D341Med (cell line): Measurements from ENCODE around the gene ANKRD65.
"Not testable (repeated sequence)": the region's sequence is repeated elsewhere in the genome, so short reads cannot be mapped to it uniquely, and the experiment has no call there.

ENCODE experiments used
- DNase-seq: peaks from one replicate; pipeline ENCODE4 v3.0.0; 2012; ENCODE audit warnings: low spot score

Gene ANKRD65

DNA sequence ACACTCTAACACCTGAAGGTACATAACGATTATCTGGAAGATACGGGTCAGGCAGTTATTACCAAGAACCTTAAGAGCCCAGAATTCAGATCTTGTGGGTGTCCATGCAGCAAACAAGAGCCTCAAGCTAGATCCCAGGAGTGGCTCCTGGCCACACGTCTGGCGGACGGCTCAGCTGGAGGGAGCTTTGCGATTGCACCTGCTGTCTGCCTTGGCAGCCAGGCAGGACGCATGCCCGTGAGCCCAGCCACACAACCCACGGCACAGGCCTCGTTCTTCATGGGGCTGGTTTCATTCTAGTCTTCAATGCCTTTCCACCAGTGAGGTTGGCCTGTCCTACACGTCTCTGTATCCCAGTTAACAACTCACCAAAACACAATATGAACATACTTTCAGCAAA lies 27.6 kb downstream of the ANKRD65 start:
- no peak for DNase-seq

DNA sequence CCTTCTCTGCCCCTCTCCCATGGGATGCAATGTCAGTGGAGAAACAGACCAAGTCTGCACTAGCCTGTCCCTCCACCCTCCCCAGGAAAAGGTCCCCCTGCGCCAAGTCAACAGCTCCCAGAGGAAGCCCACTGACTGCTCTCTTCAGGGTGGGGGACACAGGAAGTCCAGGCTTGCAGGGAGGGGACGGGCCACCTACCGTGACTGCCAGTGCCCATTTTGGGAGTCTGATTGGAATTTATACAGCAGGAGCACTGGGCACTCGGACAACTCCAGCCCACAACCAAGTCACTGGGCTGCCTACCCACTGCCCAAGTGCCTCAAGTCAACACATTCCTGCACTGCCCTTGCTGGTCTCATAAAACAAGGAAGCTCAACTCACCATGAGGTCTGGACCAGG lies 28.1 kb downstream of the ANKRD65 start:
- DNase-seq, result no peak

DNA sequence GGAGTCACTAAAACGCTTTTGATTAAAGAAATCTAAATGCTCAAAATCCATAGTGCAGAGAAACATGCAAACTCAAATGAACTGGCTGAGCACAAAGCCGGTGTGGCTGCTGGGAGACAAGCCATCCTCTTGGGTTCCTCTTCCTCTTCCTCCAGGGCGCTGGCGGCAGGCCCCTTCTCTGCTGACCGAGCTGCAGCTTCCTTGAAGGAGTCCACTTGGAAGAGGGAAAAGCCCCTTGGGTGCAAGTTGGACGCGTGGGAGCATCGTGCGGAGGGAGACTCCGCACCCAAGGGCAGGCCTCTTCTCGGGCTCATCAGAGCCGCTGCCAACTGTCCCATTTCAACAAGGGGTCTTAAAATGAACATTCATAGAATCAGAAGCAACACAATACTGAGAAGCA lies 29.9 kb downstream of the ANKRD65 start:
- no peak for DNase-seq

DNA sequence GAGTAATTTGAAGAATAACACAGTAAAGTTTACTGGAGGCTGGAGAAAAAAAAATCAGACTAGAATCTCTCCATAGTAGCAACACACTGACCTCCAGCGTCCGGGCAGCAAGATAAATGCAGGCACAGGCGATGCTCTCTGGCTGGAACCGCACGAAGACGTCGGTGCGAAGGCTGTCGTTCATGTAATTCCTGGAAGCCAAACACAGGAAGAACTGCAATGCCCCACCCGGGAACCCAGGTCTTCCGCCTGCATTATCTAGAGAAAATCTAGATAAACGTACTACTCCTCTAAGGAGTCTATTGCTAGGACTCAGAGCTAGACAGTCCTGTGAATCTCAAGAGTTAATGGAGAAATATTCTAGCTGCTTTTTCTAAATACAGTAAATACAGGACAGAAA lies 30.4 kb downstream of the ANKRD65 start:
- no peak for DNase-seq

DNA sequence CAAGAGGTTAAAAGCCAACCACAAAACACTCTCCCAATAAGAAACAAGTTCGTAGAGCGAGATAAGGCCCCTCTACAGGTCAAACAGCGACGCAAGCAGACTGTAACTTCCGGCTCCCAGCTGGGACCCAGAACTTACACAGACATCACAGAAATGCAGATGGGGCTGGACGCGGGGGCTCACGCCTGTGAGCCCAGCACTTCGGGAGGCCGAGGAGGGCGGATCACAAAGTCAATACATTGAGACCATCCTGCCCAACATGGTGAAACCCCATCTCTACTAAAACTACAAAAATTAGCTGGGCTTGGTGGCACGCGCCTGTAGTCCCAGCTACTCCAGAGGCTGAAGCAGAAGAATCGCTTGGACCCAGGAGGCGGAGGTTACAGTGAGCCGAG lies 33.0 kb downstream of the ANKRD65 start:
- DNase-seq, result no peak

DNA sequence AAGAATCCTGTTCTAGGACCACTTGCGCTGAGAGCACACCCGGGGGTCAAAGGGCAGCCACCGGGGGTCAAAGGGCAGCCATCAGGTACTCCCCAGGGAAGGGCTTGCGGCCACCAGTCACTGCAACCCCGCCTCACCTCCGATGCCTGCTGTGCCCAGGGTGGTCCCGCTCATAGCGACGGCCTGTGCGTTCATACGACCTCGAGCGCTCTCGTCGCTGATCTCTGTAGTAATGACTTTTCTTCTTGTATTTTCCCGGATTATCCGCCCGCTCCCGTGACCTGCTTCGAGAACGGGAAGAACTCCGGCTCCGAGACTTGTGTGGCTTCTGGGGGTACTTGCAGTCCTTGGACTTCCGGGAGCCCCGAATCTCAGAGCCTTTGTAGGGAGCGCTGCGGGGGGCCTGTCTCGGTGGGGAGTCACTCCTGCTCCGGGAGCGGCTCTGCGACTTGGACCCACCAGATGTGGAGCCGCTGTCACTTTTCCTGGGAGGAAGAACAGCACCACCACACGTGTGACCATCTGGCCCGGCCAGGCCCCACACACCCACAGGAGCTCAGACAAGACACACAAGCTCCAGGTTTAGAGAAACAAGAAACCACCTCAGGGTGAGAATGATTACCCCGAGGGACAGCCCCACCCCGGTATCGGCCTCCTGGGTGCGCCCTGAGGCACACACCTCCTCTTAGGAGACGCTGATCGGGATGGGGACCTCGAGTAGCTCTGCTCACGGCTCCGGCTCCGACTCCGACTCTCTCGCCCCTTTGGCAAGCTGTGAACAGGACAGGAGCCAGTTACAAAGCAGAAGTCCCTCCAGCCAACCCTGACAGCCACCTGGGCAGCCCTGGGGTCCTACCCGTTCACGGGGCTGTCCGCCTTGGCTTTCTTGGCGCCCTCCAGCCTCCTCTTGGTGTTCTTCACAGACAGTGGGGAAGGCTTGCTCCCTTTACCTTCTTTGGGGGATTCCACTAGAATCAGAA lies 33.7 kb downstream of the ANKRD65 start:
- DNase-seq, result no peak

DNA sequence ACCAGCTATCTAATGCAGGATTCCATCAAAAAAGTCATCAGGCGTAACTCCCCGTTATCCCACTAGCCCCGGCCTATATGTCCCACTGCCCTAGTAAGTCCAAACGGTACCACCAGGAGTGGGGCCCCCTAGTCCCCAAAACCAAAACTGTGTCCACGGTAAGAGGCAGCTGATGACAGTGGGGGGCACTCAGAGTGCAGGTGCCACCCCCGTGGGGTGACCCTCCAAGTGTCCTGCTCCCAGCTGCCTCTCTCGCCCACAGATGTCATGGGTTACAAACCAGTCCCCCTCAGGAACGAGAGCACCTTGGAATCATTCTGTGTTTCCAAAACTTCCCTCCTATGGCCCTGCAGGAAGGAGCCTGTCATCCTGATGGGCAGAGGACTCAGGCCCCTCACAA lies 35.1 kb downstream of the ANKRD65 start:
- DNase-seq, result no peak

DNA sequence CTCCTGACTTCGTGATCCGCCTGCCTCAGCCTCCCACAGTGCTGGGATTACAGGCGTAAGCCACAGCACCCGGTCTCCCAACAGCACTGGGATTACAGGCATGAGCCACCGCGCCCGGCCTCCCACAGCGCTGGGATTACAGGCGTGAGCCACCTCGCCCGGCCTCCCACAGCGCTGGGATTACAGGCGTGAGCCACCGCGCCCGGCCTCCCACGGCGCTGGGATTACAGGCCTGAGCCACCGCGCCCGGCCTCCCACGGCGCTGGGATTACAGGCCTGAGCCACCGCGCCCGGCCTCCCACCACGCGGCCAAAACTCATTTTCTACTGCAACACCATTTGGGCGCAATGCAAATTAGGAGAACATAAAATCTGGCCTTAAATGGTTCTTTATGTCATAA lies 35.7 kb downstream of the ANKRD65 start:
- not testable (repeated sequence) for DNase-seq

DNA sequence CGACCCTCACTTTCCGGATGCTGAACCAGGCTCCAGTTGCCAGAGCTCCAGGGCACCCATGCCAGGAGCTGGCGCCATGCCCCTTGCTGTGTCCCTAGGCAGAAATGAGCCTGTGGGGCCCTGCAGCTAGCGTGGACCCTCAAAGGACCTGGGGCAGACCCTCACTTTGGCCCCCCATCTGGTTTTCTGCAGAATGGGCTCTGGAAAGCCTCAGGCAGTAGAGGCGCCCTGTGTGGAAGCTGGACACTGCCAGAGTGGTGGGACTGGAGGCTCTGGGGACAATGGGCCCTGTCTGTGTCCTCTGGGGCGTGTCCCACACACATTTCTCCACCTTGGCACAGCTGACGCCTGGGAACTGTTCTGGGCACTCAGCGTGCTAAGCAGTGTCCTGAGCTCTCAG lies 39.8 kb downstream of the ANKRD65 start:
- DNase-seq, result no peak

DNA sequence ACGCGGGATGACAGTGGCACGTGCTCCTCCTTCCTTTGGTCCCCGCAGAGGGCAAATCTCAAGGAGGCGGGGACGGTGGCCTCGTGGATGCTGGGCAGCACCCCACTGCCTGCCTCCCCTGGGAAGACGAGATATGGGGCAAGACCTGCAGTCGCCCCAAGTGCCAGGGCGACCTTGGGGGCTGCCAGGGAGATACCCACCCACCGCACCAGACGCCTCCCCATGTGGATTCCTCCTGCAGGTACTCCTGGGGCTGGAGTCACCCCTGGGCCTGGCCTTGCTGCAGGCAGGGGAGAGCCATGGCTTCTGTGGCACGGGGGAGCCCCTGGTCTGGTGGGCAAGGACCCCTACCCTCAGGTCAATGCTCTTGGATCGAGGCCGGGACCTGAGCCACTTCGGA lies 40.2 kb downstream of the ANKRD65 start:
- DNase-seq, result no peak

DNA sequence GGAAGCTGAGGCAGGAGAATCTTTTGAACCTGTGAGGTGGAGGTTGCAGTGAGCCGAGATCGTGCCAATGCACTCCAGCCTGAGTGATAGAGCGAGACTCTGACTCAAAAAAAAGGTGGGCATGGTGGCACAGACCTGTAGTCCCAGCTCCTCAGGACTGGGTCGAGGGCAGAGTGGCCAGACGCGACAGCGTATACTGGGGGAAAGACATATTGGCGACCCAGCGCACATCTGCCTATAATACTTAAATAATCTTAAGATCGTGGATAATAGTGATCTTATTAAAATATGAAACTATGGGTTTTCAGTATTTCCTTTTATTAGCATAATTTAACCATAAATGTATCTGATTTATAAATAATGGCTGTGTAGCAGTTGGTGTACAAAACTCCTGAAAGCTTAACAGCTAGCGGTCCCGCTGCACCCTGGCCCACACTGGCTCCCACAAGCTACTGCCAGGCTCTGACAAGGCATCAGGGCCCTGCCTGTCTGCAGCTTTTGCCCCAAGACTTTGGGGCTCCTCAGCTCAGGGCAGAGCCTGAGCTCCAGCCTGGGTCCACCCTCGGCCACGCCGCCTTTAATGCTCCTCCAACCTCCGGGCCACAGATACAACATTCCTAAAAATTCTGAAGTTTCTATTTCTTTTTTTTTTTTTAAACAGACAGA lies 43.4 kb downstream of the ANKRD65 start:
- no peak for DNase-seq

DNA sequence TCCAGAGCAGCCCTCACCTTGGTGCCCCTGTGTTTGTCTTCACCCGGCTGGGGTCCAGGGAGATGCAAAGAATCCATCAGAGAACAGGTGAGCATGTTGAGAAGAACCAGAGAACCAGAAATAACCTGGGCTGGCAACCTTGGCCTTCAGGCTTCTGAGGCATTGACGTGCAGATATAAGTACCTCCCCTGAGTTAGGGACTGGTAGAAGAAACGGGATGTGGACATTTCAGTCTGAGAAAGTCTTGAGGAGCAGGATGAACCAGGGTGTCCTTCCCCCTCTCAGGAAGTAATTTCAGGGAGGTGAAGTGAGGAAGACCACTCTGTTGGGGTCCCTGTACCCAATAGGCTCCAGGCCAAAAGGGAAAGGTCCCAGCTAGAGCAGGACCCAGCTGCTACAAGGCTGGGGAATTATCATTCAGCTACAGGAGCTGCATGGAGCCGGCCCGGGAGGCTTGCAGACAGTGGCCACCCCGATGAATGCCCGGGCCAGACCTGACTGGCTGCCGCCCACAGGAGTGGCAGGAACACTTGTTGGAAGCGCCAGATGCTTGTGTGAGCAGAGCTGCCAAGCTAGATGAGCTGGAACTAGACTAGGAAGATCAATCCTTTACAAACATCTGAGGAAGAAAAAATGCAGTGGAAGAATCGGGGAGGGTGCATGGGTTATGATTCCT lies 44.4 kb downstream of the ANKRD65 start:
- DNase-seq, result no peak

DNA sequence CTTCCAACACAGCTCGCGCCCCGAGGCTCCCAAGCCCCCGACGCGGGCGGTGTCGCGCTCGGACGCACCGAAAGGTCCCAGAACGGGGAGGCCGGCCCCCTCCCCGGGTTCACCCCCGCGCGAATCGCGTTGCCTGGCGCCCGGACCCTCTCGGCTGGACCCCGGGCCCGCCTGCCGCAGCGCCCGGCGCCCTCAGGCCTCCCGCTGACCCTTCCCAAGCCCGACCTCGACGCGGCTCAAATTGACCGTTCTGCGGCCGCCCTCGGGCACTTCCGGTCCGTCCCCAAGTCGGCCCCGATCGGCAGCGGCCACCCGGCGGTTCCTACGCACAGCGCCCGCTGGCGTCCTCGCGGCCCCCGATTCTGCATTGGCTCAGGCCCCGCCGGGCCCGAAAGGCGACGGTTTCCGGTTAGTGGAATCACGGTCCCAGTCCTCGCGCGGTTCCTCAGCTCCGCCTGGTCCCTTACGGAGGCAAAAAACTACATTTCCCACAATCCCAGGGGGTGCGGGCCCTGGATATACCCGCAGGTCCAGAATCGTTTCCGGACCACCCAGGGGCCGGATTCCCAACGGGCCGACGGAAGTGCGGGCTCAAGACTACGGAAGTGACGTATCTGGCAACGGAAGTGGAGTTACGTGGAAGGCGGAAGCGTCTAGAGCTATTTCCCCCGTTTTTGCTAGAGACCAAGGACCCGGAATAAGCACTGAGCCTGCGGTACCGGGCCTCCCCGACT lies 46.0 kb downstream of the ANKRD65 start, which contains the start of gene AURKAIP1:
Gene AURKAIP1 (minus strand): TSS at position 279 of the 734 bp plus-strand sequence. CDS start 451 bp downstream, outside the sequence.
- DNase-seq, result peak; percentile 97

DNA sequence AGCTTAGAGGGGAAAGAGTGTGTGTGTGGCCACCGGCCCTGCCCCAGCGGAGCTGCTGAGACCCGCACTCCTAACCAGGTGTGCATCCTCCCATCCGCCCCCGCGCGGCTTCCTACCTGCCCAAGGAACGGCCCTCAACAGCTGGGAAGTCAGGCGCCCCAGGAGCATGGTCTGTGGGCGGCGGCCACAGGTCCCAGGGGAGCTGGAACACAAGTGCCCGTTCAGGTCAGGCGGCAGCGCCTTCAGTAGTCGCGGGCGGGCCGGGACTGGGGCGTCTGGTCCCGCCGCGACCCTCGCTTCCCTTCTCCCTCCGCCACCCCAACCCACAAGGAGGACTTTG lies 46.5 kb downstream of the ANKRD65 start:
- DNase-seq, result no peak

DNA sequence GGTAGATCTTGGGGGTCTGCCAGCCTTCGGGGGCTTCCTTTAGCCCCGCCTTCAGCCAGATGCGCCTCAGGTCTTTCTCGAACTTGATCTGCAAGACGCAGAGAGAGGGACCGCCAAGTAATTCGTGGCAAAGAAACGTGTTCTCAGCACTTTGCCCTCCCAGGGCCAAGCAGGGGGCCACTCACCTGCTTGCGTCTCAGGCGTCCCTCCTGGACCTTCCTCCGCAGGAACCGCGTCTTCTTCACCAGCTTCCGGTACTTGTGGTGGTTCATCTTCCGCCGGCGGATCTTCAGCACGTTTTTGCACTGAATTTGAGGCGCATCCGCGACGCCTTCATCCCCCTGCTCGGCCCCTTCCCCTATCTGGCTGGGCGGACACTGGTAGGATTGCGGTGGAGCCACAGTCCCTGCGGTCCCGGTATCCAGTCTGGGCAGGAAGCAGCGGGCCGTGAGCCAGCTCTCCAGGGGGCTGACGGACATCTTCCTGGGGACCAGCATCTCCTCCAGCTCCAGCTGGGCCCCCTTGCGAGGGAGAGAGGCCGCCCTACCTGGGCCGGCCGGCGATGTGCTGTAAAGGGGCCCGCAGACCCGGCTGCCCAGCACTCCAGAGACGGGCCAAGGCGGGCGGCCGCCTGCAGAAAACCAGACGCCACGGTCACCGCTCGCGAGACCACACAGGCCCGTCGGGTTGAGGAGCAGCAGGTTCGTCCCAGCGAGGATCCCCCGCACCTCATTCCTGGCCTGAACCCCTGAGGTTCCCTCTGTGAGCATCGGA lies 47.1 kb downstream of the ANKRD65 start:
- DNase-seq, result no peak

DNA sequence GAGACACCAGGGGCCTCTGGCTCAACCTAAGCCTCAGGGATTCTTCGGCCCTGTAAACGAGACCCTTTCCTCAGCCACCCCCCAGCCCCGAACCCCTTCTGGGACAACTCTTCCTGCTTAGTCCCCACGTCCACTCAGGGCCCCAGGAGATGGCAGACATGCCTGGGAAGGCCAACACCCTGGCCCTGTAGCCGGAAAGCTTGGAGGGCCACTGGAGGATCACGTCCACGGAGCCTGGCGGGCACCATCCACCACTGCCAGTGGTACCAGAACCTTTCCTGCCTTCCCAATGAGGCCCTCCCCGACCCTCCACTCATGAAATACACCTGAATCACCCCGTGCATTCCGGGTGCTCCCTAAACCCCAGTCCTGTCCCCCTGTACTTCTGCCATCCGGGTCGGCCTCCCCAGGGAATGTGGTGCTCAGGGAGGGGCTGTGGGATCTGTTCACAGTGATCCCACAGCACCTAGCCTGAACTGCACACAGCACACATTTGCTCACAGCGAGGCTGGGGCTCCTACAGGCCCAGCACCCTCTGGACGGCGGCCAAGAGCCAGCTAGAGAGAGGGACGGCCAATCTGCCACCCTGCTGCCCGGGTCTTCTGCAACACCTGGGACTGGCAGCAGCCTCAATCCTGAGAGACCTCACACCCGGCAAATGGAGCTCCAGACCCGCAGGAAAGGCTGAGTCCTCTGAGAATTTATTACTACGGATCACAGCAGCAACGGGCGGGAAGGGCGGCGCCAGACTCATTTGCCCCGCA lies 47.8 kb downstream of the ANKRD65 start:
- DNase-seq, result no peak

DNA sequence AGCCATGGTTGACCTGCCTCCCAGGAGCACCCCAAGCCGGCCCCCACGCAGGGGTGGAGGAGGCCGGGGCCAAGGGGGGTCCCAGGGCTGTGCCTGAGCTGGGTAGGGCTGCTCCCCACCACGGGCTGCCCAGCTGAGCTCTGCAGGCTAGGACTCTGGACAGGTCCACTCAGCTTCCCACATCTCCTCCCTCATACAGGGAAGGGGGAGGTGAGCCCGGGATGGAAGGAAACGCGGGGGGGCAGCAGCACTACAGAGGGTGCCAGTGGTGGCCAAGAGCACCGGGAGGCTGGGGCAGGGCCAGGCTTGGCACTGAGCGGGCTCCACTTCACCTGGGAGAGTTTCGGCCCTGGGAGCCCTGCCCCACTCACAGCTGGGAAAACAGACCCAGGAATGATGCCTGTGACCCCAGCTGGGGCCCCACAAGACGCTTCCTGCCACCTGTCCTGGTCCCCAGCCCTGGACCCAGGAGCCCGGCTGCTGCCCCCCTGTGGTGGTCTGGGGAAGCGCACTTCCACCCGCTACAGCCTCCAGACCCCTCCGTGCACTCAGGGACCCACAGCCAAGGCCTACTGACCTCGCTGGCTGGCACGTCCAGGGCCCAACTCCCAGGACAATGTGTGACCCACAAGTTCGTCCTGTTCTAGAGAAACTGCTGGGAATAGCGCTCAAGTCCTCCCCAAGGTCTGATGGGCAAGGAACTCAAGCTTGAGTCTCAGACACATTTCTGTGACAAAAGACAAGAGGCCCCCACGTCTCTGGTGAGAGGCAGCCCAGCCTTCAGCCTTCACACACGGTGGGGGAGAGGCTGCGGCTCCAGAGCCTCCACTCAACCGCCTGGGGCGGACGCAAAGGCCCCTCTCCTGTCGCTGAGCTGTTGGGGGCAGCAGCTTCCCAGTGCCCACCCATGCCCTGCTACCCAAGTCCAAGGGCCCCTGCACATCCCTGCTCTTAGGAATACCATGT lies 49.0 kb downstream of the ANKRD65 start:
- peak; percentile 85 for DNase-seq

DNA sequence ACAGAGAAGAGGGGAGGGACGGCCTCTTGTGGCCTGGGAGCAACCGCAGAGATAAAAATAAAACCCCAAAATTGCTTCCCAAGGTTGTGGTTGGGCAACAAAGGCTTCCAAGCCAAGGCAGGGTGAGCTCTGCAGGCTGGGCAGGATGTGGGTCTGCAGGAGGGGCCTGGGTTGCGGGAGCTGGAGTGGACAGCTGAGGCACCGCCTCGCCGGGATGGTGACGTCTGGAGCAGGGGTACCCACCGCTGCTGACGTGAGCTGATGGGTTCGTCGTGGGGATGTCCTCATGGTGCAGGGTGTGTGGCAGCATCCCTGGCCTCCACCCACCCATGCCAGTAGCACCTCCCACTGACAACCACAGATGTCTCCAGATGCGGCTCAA lies 49.7 kb downstream of the ANKRD65 start:
- no peak for DNase-seq

DNA sequence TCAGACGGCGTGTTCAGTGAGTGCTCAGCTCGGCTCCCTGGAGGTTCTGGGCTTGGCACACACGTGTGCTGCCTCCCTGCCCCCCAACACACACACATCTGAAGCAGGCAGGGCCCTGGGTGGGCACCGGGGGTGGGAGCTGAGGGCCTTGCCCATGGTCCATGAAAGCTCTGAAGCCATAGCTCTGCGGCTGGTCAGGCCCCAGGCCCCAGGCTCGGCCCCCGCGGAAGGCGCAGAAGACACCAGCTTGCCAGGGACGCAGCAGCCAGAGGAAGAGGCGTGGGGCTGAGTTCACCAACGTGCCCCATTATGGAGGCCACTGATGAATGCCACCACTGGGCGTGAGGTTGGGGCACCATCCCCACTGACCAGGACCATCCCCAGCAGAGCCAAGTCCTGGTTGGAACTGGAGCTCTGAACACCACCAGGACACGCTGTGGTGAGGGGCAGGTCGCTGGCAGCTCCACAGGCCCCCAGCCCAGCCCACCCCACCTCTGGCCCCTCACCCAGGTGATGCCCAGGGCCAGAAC lies 50.2 kb downstream of the ANKRD65 start:
- no peak for DNase-seq
